ENCODE data around the gene TET1. TPM values are rescaled to one million over a fixed set of nuclear protein-coding genes. Genes with fewer than 3 reads are reported as not detected.
A peak's percentile ranks its signal among the peaks of the same experiment; 100 is the strongest.

Gene TET1
- total and polyA plus RNA-seq, 9 of the 15 experiments (the other 6 are each of a cell fraction or from before 2014, with no cell fraction given): 2.6 to 21.3 (median 11.6) TPM

DNA sequence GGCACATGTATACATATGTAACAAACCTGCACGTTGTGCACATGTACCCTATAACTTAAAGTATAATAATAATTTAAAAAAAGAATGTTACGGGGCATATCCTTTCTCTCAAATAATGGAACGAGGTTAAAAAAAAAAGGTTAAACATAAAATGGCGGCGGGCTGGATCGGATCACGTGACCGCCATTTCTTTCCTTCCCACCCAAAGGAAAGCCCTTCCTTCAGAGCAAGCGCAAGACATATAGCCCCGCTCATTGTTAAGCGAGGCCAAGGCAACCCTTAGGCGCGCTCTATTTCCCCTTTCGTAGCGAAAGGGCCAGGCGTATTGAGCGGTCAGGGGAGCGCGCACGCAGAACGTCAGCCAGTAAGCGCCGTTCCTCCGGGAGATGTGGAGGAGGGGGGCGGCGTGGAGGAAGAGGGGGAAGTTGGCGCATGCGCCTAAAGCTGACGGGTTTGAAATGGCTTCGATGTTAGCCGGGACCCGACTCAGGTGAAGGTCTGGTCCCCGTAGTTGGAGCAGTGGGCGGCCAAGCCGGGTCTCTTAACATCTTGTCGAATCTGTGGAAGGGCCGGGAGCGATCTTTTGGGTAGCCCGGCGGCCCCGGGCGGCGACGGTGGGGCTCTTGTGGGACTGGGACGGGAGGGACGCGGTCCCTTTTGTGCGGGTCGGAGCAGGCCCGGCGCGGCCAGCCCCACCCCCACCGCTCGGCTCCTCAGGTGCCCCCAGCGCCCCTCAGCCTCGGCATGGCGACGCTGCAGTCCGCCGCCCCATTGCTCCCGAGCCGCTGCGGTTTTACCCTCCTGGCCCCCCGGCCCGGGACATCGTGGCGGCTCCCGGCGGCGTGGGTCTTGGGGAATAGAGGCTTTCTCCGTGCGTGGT is 160.9 kb downstream of the TET1 start, which contains the start of gene CCAR1 (continued):
- TF ChIP-seq CREB1 (IDR thresholded peaks at IDR 0.05) (peak; percentile 95), CREB1 (CRISPR knock-in tag; IDR thresholded peaks at IDR 0.05) (peak; percentile 97), PRPF4 (IDR thresholded peaks at IDR 0.05; ENCODE audit: insufficient read depth, low read depth, low read length, poor library complexity, severe bottlenecking) (peak; percentile 77), PKNOX1 (IDR thresholded peaks at IDR 0.05) (peak; percentile 74), CBX5 (IDR thresholded peaks at IDR 0.05; ENCODE audit: borderline replicate concordance, low read depth) (0 out of 2 replicates have a peak, but pooled peaks have one; percentile 62), RNF2 (IDR thresholded peaks at IDR 0.05) (peak; percentile 56; the same call in 1 of the 2 replicates), E2F3 (CRISPR knock-in tag; IDR thresholded peaks at IDR 0.05) (no peak; the same call in 1 of the 2 replicates), SRSF1 (IDR thresholded peaks at IDR 0.05; ENCODE audit: low read depth, low read length) (0 out of 2 replicates have a peak, but pooled peaks have one; percentile 25), TBL1XR1 (IDR thresholded peaks at IDR 0.05; ENCODE audit: low read length in 2 of 2) (no peak; a peak in 1 of 4 replicates), HMGXB4 (CRISPR knock-in tag; IDR thresholded peaks at IDR 0.05) (0 out of 2 replicates have a peak, but pooled peaks have one; percentile 67), POLR2G (IDR thresholded peaks at IDR 0.05; ENCODE audit: low read depth, low read length) (peak; percentile 93), FOXP1 (CRISPR knock-in tag; IDR thresholded peaks at IDR 0.05) (peak; percentile 43; the same call in 1 of the 2 replicates), CCNT2 (IDR thresholded peaks at IDR 0.05; ENCODE audit: borderline replicate concordance, extremely low read depth, insufficient read length, low read depth, low read length) (peak; percentile 40), LCOR (CRISPR knock-in tag; IDR thresholded peaks at IDR 0.05) (peak; percentile 16; the same call in 1 of the 2 replicates), PYGO2 (tag; IDR thresholded peaks at IDR 0.05) (0 out of 2 replicates have a peak, but pooled peaks have one; percentile 34), IRF9 (tag; IDR thresholded peaks at IDR 0.05) (0 out of 2 replicates have a peak, but pooled peaks have one; percentile 43)
- TF ChIP-seq, protein P1, sequence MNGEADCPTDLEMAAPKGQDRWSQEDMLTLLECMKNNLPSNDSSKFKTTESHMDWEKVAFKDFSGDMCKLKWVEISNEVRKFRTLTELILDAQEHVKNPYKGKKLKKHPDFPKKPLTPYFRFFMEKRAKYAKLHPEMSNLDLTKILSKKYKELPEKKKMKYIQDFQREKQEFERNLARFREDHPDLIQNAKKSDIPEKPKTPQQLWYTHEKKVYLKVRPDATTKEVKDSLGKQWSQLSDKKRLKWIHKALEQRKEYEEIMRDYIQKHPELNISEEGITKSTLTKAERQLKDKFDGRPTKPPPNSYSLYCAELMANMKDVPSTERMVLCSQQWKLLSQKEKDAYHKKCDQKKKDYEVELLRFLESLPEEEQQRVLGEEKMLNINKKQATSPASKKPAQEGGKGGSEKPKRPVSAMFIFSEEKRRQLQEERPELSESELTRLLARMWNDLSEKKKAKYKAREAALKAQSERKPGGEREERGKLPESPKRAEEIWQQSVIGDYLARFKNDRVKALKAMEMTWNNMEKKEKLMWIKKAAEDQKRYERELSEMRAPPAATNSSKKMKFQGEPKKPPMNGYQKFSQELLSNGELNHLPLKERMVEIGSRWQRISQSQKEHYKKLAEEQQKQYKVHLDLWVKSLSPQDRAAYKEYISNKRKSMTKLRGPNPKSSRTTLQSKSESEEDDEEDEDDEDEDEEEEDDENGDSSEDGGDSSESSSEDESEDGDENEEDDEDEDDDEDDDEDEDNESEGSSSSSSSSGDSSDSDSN (IDR thresholded peaks at IDR 0.05; ENCODE audit: borderline replicate concordance in 1 of 2, low read depth in 2 of 2, low read length in 2 of 2): peak; percentile 56 to 82; a peak in 2 of 4 replicates
- TF ChIP-seq, protein P2, sequence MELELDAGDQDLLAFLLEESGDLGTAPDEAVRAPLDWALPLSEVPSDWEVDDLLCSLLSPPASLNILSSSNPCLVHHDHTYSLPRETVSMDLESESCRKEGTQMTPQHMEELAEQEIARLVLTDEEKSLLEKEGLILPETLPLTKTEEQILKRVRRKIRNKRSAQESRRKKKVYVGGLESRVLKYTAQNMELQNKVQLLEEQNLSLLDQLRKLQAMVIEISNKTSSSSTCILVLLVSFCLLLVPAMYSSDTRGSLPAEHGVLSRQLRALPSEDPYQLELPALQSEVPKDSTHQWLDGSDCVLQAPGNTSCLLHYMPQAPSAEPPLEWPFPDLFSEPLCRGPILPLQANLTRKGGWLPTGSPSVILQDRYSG (tag; conservative IDR thresholded peaks at IDR 0.05; ENCODE audit: low read depth): peak; percentile 92; the same call in 1 of the 2 replicates

Measured in K562 (cell line).